HL-60 (cell line): ENCODE data around the gene SPTBN1.

Source experiments
- CTCF ChIP-seq: IDR thresholded peaks from one replicate; pipeline ENCODE4 v1.5.1; 2011; ENCODE audit warnings: low read length, control low read depth, inconsistent platforms; ENCODE audit not compliant: insufficient read depth
- GABPA ChIP-seq: IDR thresholded peaks from 2 replicates; pipeline ENCODE4 v1.6.1; 2012; ENCODE audit warnings: low read depth
- POLR2AphosphoS5 ChIP-seq: IDR thresholded peaks from 2 replicates; pipeline ENCODE4 v1.6.1; 2012; ENCODE audit warnings: low read depth
- REST ChIP-seq: IDR thresholded peaks from 2 replicates; pipeline ENCODE4 v1.6.1; 2012; ENCODE audit warnings: low read depth; ENCODE audit not compliant: insufficient replicate concordance
- SPI1 ChIP-seq: IDR thresholded peaks from 2 replicates; pipeline ENCODE4 v1.6.1; 2012; ENCODE audit warnings: low read depth, mild to moderate bottlenecking, borderline replicate concordance

- TF ChIP-seq CTCF (no peak), REST (no peak), POLR2AphosphoS5 (no peak), SPI1 (no peak), GABPA (no peak)
Measured at GRCh38 chr2:54655046-54655809, 199.1 kb downstream of the SPTBN1 start.
